H1 (cell line): ENCODE measurements around the gene CROCC2.

Experiments
- TF ChIP-seq, protein P1 (sequence below), 3 experiments: IDR thresholded peaks; 1 replicate in 2 of 3; 2 replicates in 1 of 3; pipeline versions ENCODE4 v1.5.1 to v1.6.1; 2011; ENCODE audit warnings: low read length in 3 of 3, mild to moderate bottlenecking in 3 of 3, inconsistent platforms in 2 of 3, low read depth in 1 of 3, moderate library complexity in 1 of 3; ENCODE audit not compliant: insufficient read depth in 1 of 3; ENCODE audit errors: control extremely low read depth in 1 of 3
- TF ChIP-seq, protein P2 (sequence below): IDR thresholded peaks from 2 replicates; pipeline ENCODE4 v1.6.1; 2012; ENCODE audit warnings: inconsistent platforms

DNA sequence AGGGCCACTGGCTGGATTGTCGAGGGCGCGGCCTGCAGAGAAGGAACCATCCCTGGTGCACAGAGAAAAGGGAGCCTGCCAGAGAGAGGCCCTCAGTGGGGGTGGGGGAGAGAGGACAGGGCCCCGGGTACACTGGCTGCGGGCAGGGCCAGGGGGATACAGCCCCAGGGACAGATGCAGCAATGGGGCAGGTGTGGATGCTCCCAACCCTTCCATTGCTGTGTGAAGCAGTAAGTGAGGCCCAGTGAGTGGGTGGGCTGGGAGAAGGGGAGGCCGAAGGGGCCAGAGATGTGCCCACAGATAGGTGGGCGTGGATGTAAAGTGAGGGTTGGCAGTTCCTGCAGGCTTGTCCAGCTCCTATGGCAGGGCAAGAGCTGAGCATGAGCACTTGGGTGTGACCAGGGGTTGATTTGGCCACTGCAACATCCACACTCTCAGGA is 30.1 kb upstream of the CROCC2 start:
- TF ChIP-seq, protein P1, sequence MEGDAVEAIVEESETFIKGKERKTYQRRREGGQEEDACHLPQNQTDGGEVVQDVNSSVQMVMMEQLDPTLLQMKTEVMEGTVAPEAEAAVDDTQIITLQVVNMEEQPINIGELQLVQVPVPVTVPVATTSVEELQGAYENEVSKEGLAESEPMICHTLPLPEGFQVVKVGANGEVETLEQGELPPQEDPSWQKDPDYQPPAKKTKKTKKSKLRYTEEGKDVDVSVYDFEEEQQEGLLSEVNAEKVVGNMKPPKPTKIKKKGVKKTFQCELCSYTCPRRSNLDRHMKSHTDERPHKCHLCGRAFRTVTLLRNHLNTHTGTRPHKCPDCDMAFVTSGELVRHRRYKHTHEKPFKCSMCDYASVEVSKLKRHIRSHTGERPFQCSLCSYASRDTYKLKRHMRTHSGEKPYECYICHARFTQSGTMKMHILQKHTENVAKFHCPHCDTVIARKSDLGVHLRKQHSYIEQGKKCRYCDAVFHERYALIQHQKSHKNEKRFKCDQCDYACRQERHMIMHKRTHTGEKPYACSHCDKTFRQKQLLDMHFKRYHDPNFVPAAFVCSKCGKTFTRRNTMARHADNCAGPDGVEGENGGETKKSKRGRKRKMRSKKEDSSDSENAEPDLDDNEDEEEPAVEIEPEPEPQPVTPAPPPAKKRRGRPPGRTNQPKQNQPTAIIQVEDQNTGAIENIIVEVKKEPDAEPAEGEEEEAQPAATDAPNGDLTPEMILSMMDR (IDR thresholded peaks at IDR 0.05; ENCODE audit: control extremely low read depth in 1 of 3, insufficient read depth in 1 of 3, low read depth in 1 of 3, low read length in 3 of 3): no peak
- TF ChIP-seq, protein P2, sequence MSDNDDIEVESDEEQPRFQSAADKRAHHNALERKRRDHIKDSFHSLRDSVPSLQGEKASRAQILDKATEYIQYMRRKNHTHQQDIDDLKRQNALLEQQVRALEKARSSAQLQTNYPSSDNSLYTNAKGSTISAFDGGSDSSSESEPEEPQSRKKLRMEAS: no peak
